Measurements from ENCODE around the gene WNT7B. TPM values are rescaled to one million over a fixed set of nuclear protein-coding genes. Genes with fewer than 3 reads are reported as not detected.

The WNT7B gene
- total RNA-seq, 1 donor from 2014 or later: not detected

GRCh38 chr22:45887202-45888131 is 89.5 kb downstream of the WNT7B start:
- no peak overlapping the region for H3K27ac ChIP-seq
- peak in 1 of 2 donors; percentile 27 for DNase-seq (ENCODE audit: low spot score in 2 of 2)
- no peaks in the 10 kb centered on the region for H3K9me3 ChIP-seq
- peaks cover 9% of the 10 kb centered on the region for H3K27me3 ChIP-seq
- no peaks in the 10 kb centered on the region for H3K4me1 ChIP-seq
- H3K4me3 ChIP-seq: no peak overlapping the region
- TF ChIP-seq CTCF (IDR thresholded peaks at IDR 0.05): no peak
- no peaks in the 10 kb centered on the region for H3K36me3 ChIP-seq
- intact Hi-C loops (cut with DNase I): no loop called here

- intact Hi-C loops (cut with DNase I): no loop called here
- Histone ChIP-seq H3K4me3 (no peak overlapping the region), H3K9me3 (no peaks in the 10 kb centered on the region), H3K36me3 (no peaks in the 10 kb centered on the region), H3K27ac (no peak overlapping the region), H3K27me3 (peaks cover 3% of the 10 kb centered on the region), H3K4me1 (no peaks in the 10 kb centered on the region)
- no peak for TF ChIP-seq CTCF (IDR thresholded peaks at IDR 0.05)
- DNase-seq (ENCODE audit: low spot score in 2 of 2): no peak
Observed at GRCh38 chr22:45886540-45886939, 90.4 kb downstream of the WNT7B start.

GRCh38 chr22:45885941-45886395 is 91.0 kb downstream of the WNT7B start:
- no peak for TF ChIP-seq CTCF (IDR thresholded peaks at IDR 0.05)
- H3K4me3 ChIP-seq: no peak overlapping the region
- H3K4me1 ChIP-seq: no peaks in the 10 kb centered on the region
- H3K36me3 ChIP-seq: no peaks in the 10 kb centered on the region
- peak in 1 of 2 donors; percentile 45 for DNase-seq (ENCODE audit: low spot score in 2 of 2)
- no peak overlapping the region for H3K27ac ChIP-seq
- intact Hi-C loops (cut with DNase I): no loop called here
- peaks cover 3% of the 10 kb centered on the region for H3K27me3 ChIP-seq
- H3K9me3 ChIP-seq: no peaks in the 10 kb centered on the region

- no peak overlapping the region for H3K27ac ChIP-seq
- TF ChIP-seq CTCF (IDR thresholded peaks at IDR 0.05): no peak
- DNase-seq (ENCODE audit: low spot score in 2 of 2): peak in 1 of 2 donors; percentile 56
- no peaks in the 10 kb centered on the region for H3K9me3 ChIP-seq
- H3K4me1 ChIP-seq: no peaks in the 10 kb centered on the region
- intact Hi-C loops (cut with DNase I): no loop called here
- no peaks in the 10 kb centered on the region for H3K36me3 ChIP-seq
- peaks cover 3% of the 10 kb centered on the region for H3K27me3 ChIP-seq
- H3K4me3 ChIP-seq: no peak overlapping the region
Observed at GRCh38 chr22:45885171-45885840, 91.7 kb downstream of the WNT7B start.

GRCh38 chr22:45884201-45885062 is 92.5 kb downstream of the WNT7B start:
- Histone ChIP-seq H3K27me3 (no peaks in the 10 kb centered on the region), H3K9me3 (no peaks in the 10 kb centered on the region), H3K27ac (no peak overlapping the region), H3K36me3 (no peaks in the 10 kb centered on the region), H3K4me1 (no peaks in the 10 kb centered on the region), H3K4me3 (no peak overlapping the region)
- intact Hi-C loops (cut with DNase I): no loop called here
- peak in 1 of 2 donors; percentile 58 for DNase-seq (ENCODE audit: low spot score in 2 of 2)
- TF ChIP-seq CTCF (IDR thresholded peaks at IDR 0.05): no peak
